Endothelial cell of umbilical vein (primary cell): ENCODE data around the gene CCDC12. TPM values are rescaled to one million over a fixed set of nuclear protein-coding genes. Genes with fewer than 3 reads are reported as not detected.

Experiments
- BruUV-seq: library from RNA; stranded (reverse); fragments of 400-500 nt; replicated peaks from 2 replicates; lab custom pipeline; 2021; lab: Mats Ljungman, UMichigan
- CTCF ChIA-PET: fragments of 300-600, 350-600 bp; sonication (Branson Sonifier 250); formaldehyde crosslinking; loops from one replicate; lab custom pipeline; 2021; ENCODE audit warnings: antibody characterized with exemption, inconsistent platforms; lab: Charles Lee
- POLR2A ChIA-PET: fragments of 300-600, 350-600 bp; sonication (Branson Sonifier 250); formaldehyde crosslinking; loops from one replicate; lab custom pipeline; 2021; ENCODE audit warnings: antibody characterized with exemption, inconsistent platforms; lab: Charles Lee
- DNase-seq: peaks from one replicate; pipeline ENCODE4 v3.0.0-alpha.2; 2011; ENCODE audit warnings: low read depth, low spot score
- FAIRE-seq: peaks from 2 replicates; lab custom pipeline; 2011; peaks lifted over from hg19 to GRCh38; lab: Jason Lieb, UNC
- H2AFZ ChIP-seq: 2 replicates; pipeline ENCODE4 v1.6.0; 2012; ENCODE audit warnings: low read depth, low read length, control low read depth, inconsistent platforms
- H3K27ac ChIP-seq: 2 replicates; pipeline ENCODE4 v1.5.1; 2011; ENCODE audit warnings: low read depth, mild to moderate bottlenecking, control low read depth, low read length, moderate library complexity; ENCODE audit not compliant: insufficient read depth
- H3K27me3 ChIP-seq, 2 experiments: 2 replicates each; pipeline versions ENCODE4 v1.6.0 to v1.6.1; 2011; ENCODE audit warnings: low read length in 2 of 2, mixed read lengths in 1 of 2; ENCODE audit not compliant: control insufficient read depth in 2 of 2, insufficient read depth in 2 of 2
- H3K36me3 ChIP-seq, 2 experiments: 2 replicates in 1 of 2; 3 replicates in 1 of 2; pipeline ENCODE4 v1.5.1; 2011; ENCODE audit warnings: low read length in 2 of 2, mild to moderate bottlenecking in 1 of 2, moderate library complexity in 1 of 2; ENCODE audit not compliant: control insufficient read depth in 2 of 2, insufficient read depth in 2 of 2; ENCODE audit errors: extremely low read depth in 1 of 2
- H3K4me1 ChIP-seq: 3 replicates; pipeline ENCODE4 v1.5.1; 2011; ENCODE audit warnings: mild to moderate bottlenecking, low read length; ENCODE audit not compliant: control insufficient read depth, insufficient read depth; ENCODE audit errors: extremely low read depth
- H3K4me2 ChIP-seq: 2 replicates; pipeline ENCODE4 v1.6.1; 2011; ENCODE audit warnings: low read length, control low read depth, mixed read lengths; ENCODE audit not compliant: insufficient read depth
- H3K4me3 ChIP-seq, 3 experiments: fragments of 200-600 bp in 1 of 3; sonication (generic), shearing (Covaris generic) in 1 of 3; replicated peaks in 1 of 3; 2 replicates each; pipeline ENCODE4 v1.5.1; 2011 to 2016; ENCODE audit warnings: control low read depth in 3 of 3, low read length in 3 of 3, mild to moderate bottlenecking in 2 of 3, inconsistent platforms in 1 of 3, low read depth in 1 of 3, moderate library complexity in 1 of 3; ENCODE audit not compliant: insufficient read depth in 1 of 3
- H3K79me2 ChIP-seq: 2 replicates; pipeline ENCODE4 v1.6.0; 2012; ENCODE audit warnings: low read length, inconsistent platforms; ENCODE audit not compliant: control insufficient read depth, insufficient read depth
- H3K9ac ChIP-seq: replicated peaks from 2 replicates; pipeline ENCODE3; 2011; ENCODE audit warnings: low read length, control low read depth; ENCODE audit not compliant: insufficient read depth; ENCODE audit errors: extremely low read depth
- H3K9me1 ChIP-seq: replicated peaks from 3 replicates; pipeline ENCODE4 v1.6.0; 2011; ENCODE audit warnings: mild to moderate bottlenecking, low read length; ENCODE audit not compliant: control insufficient read depth, insufficient read depth; ENCODE audit errors: extremely low read depth
- H3K9me3 ChIP-seq: replicated peaks from 2 replicates; pipeline ENCODE4 v1.5.1; 2012; ENCODE audit warnings: low read length, inconsistent platforms; ENCODE audit not compliant: control insufficient read depth, insufficient read depth
- H4K20me1 ChIP-seq: replicated peaks from 2 replicates; pipeline ENCODE3; 2011; ENCODE audit warnings: mild to moderate bottlenecking, low read length; ENCODE audit not compliant: control insufficient read depth, insufficient read depth; ENCODE audit errors: extremely low read depth
- CTCF ChIP-seq, 2 donors: IDR thresholded peaks; 1 replicate in 1 of 2; 2 replicates in 1 of 2; pipeline ENCODE4 v1.5.1; 2011; ENCODE audit warnings: low read length in 2 of 2, mild to moderate bottlenecking in 2 of 2, moderate library complexity in 2 of 2, control low read depth in 1 of 2, inconsistent platforms in 1 of 2, low read depth in 1 of 2; ENCODE audit not compliant: insufficient read depth in 1 of 2; ENCODE audit errors: extremely low read depth in 1 of 2
- EZH2 ChIP-seq: IDR thresholded peaks from 2 replicates; pipeline ENCODE4 v1.6.1; 2012; ENCODE audit warnings: borderline replicate concordance, low read depth, mild to moderate bottlenecking, moderate library complexity, low read length, inconsistent platforms; ENCODE audit not compliant: severe bottlenecking
- FOS ChIP-seq: IDR thresholded peaks from 2 replicates; pipeline ENCODE4 v1.6.1; 2011; ENCODE audit warnings: mild to moderate bottlenecking, low read length, moderate library complexity, borderline replicate concordance; ENCODE audit not compliant: insufficient read depth
- GATA2 ChIP-seq: IDR thresholded peaks from 2 replicates; pipeline ENCODE4 v1.7.0; 2011; ENCODE audit warnings: low read depth, mild to moderate bottlenecking, moderate library complexity, mixed read lengths, low read length; ENCODE audit not compliant: insufficient read length, insufficient read depth
- JUN ChIP-seq: IDR thresholded peaks from 2 replicates; pipeline ENCODE4 v1.6.1; 2011; ENCODE audit warnings: borderline replicate concordance, low read depth; ENCODE audit not compliant: insufficient read length, insufficient read depth
- MAX ChIP-seq: IDR thresholded peaks from 2 replicates; pipeline ENCODE4 v1.6.1; 2011; ENCODE audit not compliant: insufficient read depth, insufficient read length
- POLR2A ChIP-seq: IDR thresholded peaks from 2 replicates; pipeline ENCODE4 v1.6.1; 2012; ENCODE audit warnings: low read depth, mild to moderate bottlenecking, control low read depth, low read length
- POLR2AphosphoS5 ChIP-seq: IDR thresholded peaks from 2 replicates; pipeline ENCODE4 v1.6.1; 2012; ENCODE audit warnings: low read depth, mild to moderate bottlenecking, control low read depth, low read length, moderate library complexity; ENCODE audit not compliant: insufficient read depth
- dilution Hi-C: fragments of 300-500 bp; cut with MboI; formaldehyde crosslinking; loops from one replicate; pipeline ENCODE4 v1.15.0; 2019; ENCODE audit warnings: low sequenced_read_pairs; ENCODE audit not compliant: extremely low pct_ligation_motif_present
- intact Hi-C: fragments of 100-400 bp; cut with micrococcal nuclease; formaldehyde crosslinking; loops from one replicate; pipeline ENCODE4 v1.10.0; 2022
- polyA plus RNA-seq, 4 experiments: library from polyadenylated mRNA; depleted of rRNA in 3 of 4; stranded (reverse) in 3 of 4; unstranded in 1 of 4; fragments of >200 nt; gene quantifications; 2 replicates each; pipeline versions ENCODE4 v1.2.1 to v1.2.3, GENCODE V29; 2011 to 2012; ENCODE audit warnings: missing spikeins in 1 of 4
- total RNA-seq: library from RNA; stranded (reverse); gene quantifications from 2 replicates; pipeline ENCODE4 v1.2.3, GENCODE V29; 2021

The CCDC12 gene
- total and polyA plus RNA-seq, 2 donors (not counting 3 experiments of a cell fraction or from before 2014, with no cell fraction given), result 35.1 to 50.5 TPM

GRCh38 chr3:46904303-46905212, 72.0 kb downstream of the CCDC12 start:
- Histone ChIP-seq H3K4me2 (no peak overlapping the region), H4K20me1 (no peaks in the 10 kb centered on the region), H3K9me3 (no peaks in the 10 kb centered on the region), H2AFZ (no peak overlapping the region), H3K79me2 (no peaks in the 10 kb centered on the region), H3K9me1 (no peaks in the 10 kb centered on the region), H3K36me3 (no peaks in the 10 kb centered on the region), H3K9ac (no peak overlapping the region), H3K4me3 (no peak overlapping the region), H3K27me3 (no peaks in the 10 kb centered on the region), H3K27ac (no peak overlapping the region), H3K4me1 (peaks cover 12% of the 10 kb centered on the region)
- ChIA-PET CTCF (no interaction called here), POLR2A (no interaction called here)
- DNase-seq, result no peak
- no TSS peak for BruUV-seq
- TF ChIP-seq EZH2 (no peak), JUN (no peak), GATA2 (no peak), MAX (no peak), POLR2A (no peak), POLR2AphosphoS5 (no peak), FOS (no peak), CTCF (IDR thresholded peaks at IDR 0.05; ENCODE audit: extremely low read depth in 1 of 2, insufficient read depth in 1 of 2, low read depth in 1 of 2, low read length in 2 of 2) (no peak)
- intact Hi-C loops (no loop called here), dilution Hi-C loops (no loop called here)
- no peak for FAIRE-seq
